Stimulated activated CD4-positive, alpha-beta T cell treated with anti-CD3 and anti-CD28 coated beads, Interleukin-1b, Interleukin-23, amount 100 ng/mL, for 24 hours (primary cell): ENCODE results near the gene SNRPD2.
"Not testable (repeated sequence)": the region's sequence is repeated elsewhere in the genome, so short reads cannot be mapped to it uniquely, and the experiment has no call there.

Experiments
- DNase-seq, 4 experiments: peaks; one replicate each; pipeline ENCODE4 v3.0.0-alpha.2; 2020; ENCODE audit warnings: low read depth in 4 of 4, low spot score in 1 of 4

The SNRPD2 gene

DNA sequence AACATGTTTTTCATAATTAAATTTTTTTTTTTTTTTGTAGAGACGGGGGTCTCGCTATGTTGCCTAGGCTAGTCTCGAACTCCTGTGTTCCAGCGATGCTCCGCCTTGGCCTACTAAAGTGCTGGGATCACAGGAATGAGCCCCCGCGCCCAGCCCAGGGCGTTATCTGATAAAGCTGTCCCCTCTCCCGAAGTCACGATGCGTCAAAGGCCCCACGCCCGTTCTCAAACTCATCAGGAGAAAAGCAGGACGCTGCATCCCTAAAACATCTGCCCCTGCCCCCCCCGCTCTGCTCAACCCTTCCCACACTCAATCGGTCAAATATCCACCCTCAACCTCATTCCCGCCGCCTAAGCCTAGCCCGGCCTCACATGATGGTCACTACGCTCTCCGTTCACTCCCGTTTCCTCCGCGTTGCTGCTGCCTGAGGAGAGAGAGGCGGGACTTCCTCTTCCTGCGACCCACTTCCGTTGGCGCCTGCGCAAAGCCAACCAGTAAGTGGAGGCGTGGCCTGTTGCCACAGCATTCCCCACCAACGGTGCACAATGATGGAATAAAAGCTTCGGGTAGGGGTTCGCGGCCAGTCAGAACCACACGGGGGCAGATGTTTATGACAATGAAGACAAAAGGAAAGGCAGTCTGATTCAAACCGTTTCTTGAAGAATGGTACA lies at the start of gene SNRPD2:
Gene SNRPD2 (minus strand): TSS at position 438 of the 671 bp plus-strand sequence. CDS start 65 bp downstream, at position 373.
- DNase-seq, result peak; percentile 81 to 91 (median 87)

DNA sequence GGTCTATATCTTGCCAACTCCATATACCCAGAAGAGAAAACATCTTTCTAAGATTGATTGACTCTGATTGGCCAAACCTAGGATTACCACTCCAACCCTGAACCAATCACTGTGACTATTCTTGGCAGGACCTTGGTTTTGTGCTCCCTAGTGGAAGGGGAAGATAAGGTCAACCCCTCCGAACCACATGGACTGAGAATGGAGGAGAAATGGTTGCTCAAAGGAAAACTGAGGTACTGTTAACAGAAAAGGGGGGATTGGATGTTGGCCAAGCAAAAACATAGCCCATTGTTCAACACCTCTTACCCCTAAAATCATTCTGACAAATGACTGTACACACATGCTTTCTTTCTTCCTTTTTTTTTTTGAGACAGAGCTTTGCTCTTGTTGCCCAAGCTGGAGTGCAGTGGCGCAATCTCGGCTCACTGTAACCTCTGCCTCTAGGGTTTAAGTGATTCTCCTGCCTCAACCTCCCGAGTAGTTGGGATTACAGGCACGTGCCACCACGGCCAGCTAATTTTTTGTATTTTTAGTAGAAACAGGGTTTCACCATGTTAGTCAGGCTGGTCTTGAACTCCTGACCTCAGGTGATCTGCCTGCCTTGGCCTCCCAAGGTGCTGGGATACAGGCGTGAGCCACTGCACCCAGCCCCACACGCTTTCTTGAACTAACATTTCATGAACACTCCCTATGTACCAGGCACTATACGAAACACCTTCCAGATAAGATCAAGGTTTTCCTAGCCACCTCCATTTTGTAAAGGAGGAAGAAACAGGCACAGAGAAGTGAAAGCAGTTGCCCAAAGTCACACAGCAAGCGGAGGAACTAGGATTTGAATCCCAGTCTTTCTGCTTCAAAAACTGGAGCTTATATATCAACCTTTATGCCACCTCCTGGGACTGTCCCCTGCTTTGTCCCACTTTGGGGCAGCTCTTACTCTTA lies 48.0 kb upstream of the SNRPD2 start:
- DNase-seq, result no peak

DNA sequence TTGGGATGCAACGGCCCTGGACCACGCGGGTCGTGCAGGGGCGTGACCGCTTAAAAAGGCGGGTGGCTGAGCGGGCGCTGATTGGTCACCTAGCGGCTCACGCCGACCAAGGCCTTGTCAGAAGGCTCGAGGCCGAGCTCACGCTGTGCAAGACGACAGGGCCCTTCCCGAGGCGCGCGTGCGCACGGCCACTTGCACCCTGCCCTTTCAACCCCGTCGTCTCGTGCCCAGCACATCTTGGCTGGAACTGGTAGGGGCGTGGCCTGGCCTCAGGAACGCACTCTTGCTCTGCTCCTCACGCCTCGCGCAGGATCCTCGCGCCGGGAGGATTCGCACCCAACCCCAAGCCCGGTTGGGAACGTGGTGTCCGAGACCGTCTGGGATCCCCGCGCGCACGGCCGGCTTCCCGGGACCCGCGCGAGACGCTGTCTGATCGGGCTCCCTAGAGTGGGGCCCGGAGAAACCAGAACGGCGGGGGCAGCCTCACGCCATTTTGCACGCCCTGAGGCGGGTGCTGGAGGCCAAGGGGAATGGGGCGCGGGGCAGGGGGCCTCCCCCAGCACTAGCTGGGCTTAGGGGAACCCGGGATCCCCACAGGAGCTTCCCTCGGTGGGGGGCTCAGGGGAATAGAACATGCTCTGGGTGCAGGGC lies 41.5 kb upstream of the SNRPD2 start, which contains the start of gene MEIOSIN:
Gene MEIOSIN (plus strand): TSS at position 280 of the 651 bp plus-strand sequence. CDS start 1,938 bp downstream, outside the sequence.
- DNase-seq, result no peak

DNA sequence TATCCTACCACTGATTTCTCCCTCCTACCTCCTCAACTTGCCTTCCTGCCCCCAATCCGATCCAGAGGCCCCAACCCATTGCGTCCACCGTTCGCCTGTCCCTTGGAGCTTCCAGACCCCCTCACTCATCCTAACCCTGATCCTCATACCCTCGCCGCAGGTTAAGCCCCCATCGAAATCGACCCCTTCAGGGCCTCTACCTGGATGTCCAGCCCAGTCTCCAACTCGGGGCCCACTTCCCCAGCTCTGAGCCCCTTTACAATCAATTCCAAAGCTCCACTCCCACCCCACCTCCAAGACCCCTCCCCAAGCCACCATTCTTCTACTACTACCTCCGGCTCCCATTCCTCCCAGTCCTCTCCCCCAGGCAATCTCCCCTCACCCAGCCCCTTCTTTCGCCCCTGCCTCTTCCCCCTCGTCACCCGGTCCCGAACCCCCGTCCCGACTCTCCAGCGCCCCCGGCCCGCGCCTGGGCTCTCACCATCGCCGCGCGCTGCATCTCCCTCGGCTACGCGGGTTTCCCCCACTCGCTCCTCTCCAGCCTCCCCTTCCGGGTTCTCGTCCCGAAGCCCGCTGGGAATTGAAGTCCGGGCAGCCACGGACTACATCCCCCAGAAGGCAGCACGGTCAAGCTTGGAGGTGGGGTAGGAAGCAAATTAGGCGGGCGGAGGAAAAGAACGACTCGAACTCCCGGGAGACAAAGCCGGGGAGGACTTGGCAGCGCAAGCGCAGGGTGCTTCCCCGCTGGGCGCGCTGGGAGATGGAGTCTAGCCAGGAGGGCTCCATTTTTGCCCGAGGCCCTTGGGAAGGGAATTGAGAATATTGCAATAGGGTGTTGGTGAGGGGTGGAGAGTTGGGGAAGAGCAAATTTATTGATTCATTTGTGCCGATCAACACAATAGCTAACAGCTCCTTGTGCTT lies 38.9 kb upstream of the SNRPD2 start, which contains the start of gene FBXO46:
Gene FBXO46 (minus strand): TSS at position 529 of the 921 bp plus-strand sequence. CDS start 17,401 bp downstream, outside the sequence.
- peak; percentile 81 to 93 (median 88) for DNase-seq

DNA sequence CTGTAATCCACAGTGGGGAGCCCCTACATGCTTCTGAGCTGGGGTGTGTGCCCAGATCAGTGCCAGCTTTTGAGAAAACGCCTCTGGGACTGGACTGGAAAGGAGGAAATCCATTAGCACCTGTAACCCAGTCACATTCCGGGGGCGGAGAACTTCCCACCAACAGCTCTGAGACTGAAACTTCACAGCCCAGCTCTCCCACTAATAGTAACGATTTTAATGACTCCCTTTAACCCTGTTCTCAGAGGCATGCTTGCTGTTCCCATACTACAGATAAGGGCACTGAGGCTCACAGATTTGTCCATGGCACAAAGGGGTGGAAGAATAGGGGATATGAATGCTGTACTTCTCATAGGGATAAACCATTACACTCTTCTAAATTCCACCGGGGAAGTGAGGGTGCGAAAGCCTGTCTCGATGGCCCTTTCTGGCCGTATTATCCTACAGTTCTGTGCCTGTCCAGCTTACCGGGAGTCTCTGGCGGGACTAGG lies 38.1 kb upstream of the SNRPD2 start:
- DNase-seq, result no peak

DNA sequence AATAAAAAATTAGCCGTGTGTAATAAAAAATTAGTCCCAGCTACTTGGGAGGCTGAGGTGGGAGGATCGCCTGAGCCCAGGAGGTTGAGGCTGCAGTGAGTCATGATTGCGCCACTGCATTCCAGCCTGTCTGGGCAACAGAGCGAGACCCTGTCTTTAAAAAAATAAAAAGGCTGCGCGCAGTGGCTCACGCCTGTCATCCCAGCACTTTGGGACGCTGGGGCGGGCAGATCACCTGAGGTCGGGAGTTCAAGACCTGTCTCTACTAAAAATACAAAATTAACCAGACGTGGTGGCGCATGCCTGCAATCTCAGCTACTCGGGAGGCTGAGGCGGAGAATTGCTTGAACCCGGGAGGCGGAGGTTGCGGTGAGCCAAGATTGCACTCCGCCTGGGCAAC lies 36.9 kb upstream of the SNRPD2 start:
- DNase-seq, result not testable (repeated sequence)

DNA sequence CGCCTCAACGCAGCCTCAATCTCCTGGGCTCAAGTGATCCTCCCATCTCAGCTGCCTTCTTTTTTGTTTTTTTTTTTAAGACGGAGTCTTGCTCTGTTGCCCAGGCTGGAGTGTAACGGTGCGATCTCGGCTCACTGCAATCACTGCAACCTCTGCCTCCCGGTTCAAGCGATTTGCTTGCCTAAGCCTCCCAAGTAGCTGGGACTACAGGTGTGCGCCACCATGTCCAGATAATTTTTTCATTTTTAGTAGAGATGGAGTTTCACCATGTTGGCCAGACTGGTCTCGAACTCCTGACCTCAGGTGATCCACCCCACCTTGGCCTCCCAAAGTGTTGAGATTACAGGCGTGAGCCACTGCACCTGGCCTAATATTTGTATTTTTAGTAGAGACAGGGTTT lies 28.3 kb upstream of the SNRPD2 start:
- not testable (repeated sequence) for DNase-seq

DNA sequence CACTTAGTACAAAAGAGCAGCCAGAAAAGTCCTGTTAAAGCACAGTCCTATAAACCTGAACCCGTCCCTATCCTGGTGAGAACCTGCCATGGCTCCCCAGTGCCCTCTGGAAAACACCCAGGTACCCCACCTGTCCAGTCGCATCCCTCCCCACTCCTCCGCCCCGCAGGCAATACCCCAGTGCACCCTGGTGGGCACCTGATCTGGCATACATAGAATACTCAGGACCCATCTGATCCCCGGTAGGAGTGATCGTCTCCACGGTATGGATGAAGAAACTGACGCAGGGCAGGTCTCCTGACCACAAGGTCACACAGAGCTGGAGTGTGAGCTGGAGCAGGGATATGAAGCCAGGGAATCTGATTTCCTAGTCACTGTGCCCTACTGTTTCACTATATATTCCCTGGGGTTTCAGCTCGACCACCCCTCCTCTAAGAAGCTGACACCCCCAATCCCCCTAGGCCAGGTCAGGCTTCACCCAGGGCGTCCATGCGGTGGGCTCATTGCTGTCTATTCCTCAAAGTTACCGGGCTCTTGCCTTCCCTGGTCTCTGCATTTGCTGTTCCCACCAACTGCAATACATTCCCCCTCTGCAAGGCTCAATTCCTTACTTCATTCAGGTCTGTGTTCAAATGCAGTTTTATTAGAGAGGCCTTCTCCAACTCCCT lies 26.4 kb upstream of the SNRPD2 start:
- no peak for DNase-seq

DNA sequence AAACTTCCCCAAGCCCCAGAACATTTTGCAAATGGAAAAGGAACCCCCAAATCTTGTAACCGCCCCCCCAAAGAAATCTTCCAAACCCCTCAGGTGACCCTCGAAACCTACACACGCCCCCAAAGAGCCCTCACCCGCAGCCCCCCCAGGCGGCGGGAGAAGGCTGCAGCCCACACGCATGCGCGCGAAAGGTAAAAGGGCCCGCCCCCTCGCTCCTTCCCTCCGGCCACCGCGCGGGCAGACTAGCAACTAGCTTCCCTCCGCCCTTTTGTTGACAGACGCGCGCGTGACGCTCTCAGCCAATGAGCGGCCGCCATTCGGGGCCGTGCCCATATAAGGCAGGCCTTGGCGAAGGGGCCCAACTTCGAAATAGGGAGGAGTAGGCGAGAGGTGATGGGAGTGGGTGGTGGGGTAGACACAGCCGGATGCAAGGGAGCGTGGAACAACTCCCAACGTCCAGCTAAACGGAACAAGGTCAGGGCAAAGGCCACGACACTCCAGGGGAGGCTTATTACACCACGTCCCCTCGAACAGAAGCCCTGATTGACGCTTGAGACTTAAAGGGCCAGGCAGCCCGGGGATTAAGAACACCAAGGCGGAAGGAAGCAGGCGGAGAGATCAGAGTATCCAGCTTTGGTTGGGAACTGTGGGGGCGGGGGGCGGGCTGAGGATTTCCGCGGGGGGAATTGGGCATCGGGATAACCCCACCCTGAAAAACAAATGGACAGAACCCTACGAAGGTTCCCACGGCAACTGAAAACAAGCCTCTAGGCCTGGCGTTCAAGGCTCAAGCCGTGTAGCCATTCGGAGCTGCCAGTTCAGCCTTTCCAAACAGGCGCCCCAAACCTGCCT lies 25.6 kb upstream of the SNRPD2 start:
- DNase-seq, result peak; percentile 81 to 94 (median 90)

DNA sequence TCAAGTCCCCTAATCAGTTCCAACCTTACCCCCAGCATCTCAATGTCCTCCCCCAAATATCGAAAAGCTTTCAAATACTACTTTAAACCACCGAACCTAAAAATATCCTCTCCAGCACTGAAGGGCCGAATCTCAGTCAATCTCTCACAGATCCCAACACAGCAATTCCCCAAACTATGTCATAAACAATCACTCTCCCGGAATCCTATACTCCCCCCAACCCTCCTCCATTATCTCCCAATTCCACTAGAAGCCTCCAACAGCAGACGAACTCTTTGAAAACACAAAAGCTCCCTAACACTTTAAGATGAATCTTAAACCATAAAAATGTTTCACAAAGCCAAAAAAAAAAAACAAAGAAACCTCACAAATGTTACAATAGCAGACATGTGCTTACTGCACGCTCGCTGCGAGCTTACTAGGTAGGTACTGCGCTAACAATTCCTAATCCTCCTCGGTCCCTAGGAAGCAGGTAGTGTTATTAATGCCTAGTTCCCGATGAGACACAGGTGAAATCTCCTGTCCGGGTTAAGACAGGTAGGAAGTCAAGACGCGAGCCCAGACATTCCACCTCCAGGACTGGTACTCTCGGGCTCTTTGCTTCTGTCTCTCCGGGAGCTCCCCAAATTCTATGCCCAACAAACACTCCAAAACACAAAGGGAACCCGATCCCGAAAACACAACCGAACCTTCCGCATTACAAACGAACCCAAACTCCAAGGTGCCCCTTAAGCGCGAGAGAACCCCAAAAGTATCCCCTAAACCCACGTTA lies 24.8 kb upstream of the SNRPD2 start:
- peak in 1 of 4 experiments; percentile 7 for DNase-seq

DNA sequence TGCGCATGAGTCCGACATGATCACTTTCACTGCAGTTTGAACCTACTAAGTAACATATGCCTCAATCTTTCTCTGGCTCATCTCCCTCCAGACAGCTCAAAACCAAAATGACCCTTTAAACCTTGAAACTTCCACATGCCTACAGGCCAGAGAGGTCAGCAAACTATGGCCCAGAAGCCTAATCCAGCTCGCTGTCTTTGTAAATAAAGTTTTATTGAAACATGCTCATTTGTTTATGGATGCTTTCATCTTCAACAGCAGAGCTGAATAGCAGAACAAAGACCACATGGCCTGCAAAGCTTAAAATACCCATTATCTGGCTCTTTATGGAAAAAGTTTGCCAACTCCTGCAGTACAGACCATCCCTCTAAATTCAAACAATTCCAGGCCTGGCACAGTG lies 23.4 kb upstream of the SNRPD2 start:
- DNase-seq, result no peak

DNA sequence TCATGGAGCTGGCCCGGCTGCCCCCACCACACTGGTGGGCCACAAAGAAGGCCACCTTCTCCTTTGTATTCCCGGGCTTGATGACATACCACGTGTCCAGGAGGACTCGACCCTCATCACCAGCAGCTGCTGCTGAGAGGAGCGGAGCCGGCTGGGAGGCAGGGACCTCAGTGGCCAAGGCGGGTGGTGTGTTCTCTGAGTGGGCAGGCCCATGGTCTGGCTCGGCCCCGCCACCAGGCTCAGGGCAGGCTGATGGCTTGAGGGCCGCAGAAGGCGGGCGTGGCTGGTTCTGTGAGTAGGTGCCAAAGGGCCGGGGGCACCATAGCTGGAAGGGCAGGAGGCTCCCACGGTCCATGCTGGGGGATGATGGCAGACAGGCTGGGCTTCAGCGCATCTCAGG lies 21.4 kb upstream of the SNRPD2 start:
- DNase-seq, result no peak

DNA sequence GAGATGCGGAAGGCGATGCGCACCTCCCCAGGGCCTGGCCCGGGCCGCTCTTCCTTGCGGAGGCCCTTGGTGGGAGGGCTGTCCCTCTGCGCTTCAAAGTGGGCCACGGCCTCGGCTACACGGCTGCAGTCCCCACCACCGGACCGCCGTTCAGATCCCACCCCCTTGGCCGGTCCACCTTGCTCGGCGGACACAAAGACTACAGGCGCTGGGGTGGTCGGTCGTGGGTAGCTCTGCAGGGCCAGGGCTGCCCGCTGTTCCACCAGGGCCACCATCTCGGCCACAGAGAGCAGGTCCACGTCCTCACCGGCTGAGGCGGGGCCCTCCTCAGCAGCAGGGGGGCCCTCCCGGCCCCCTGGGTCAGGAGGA lies 20.9 kb upstream of the SNRPD2 start:
- no peak for DNase-seq

DNA sequence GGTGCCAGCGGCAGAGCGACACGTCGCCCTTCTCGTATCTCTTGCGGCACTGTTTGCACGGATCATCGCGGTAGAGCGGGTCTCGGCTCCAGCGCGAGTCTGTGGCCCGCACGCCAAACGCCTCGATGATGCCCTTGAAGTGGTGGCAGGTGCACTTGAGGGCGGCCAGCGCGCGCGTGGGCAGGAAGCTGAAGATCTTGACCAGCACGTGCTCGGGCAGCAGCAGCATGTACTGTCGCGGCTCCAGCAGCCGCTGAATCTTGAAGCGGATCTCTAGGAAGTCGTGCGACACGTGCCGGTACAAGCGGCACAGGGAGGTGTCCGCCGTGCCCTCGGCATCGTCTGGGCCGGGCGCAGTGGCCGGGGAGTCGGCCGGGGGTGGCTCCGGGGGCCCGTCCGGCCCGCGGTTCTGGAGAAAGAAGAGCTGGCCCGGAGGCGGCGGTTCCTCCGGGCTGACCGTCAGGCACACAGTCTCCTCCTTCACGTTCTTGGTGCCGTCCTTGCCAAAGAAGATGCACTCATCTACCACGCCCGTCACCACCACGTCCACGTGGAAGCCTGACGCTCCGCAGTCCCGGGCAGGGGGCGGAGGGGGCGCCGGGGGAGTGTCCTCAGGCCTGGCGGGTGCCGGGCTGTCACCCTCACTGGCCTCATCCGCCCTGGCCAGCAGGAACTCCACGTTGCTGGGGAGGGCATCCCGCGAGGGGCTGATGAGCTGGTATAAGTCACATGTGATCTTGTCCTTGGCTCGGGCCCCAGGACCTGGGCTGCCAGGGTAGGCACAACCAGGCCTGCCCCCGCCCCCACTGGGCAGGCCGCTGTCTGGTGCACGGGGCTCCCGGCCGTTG lies 20.3 kb upstream of the SNRPD2 start:
- DNase-seq, result no peak

DNA sequence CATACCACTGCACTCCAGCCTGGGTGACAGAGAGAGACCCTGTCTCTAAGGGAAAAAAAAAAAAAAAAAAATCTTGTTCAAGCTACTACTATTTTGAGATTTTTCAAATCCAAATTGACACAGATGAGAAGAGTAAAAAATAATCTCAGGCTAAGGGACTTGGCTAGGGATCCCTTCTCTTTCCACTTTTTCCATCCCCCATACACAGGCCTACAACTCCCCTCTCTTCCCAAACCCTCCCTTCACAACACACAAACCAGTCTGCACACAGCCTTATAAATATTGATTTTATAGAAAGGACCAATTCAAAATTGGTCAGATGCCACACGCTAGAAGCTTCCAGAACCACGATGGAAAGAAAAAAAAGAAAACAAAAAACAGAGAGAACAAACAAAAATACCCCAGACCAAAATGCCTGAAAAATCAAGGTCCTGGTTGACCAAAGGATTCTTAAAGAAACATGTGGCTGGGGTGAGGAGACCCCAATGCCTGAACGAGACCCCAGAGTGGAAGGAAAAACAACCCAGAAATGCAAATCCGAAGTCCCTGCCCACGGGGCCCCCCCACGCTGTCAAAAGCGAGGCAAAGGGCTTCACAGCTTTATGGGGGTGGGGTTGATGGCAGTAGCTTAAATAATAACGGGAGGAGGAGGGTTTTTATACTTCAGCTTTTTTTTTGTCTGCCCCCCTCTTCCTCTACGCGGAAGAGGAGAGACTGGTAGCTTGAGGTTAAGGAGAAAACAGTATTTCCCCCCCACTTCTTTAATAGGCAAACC lies 18.8 kb upstream of the SNRPD2 start:
- DNase-seq, result no peak

DNA sequence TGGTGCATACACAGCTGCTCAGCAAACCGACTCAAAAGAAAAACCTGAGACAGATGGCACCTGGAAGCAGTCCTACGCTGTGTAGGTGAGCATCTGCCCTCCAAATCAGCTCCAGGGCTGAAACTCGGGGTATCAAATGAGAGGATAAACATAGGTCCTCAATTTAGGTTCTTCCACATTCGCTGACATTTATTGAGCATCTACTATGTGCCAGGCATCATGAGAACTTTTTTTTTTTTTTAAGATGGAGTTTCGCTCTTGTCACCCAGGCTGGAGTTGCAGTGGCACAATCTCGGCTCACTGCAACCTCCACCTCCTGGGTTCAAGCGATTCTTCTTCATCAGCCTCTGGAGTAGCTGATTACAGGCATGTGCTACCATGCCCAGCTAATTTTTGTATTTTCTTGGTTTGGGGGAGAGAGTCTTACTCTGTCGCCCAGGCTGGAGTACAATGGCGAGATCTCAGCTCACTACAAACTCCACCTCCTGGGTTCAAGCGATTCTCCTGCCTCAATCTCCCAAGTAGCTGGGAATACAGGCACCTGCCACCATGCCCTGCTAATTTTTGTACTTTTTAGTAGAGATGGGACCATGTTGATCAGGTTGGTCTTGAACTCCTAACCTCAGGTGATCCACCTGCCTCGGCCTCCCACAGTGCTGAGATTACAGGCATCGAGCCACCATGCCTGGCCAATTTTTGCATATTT lies 14.1 kb upstream of the SNRPD2 start:
- no peak for DNase-seq
